ENCODE measurements around the gene CHPF2.

GRCh38 chr7:151210087-151210854, 22.0 kb upstream of the CHPF2 start, which contains the start of gene H2BK1:
- TF ChIP-seq CTCF (IDR thresholded peaks at IDR 0.05) (no peak), POLR2A (IDR thresholded peaks at IDR 0.05) (no peak)
